ENCODE measurements around the gene DDA1. TPM values are rescaled to one million over a fixed set of nuclear protein-coding genes. Genes with fewer than 3 reads are reported as not detected.
A peak's percentile ranks its signal among the peaks of the same experiment; 100 is the strongest.

The DDA1 gene
- total and polyA plus RNA-seq, 10 of the 15 experiments (the other 5 are each of a cell fraction or from before 2014, with no cell fraction given), result 0.76 to 71.0 (median 39.4) TPM

DNA sequence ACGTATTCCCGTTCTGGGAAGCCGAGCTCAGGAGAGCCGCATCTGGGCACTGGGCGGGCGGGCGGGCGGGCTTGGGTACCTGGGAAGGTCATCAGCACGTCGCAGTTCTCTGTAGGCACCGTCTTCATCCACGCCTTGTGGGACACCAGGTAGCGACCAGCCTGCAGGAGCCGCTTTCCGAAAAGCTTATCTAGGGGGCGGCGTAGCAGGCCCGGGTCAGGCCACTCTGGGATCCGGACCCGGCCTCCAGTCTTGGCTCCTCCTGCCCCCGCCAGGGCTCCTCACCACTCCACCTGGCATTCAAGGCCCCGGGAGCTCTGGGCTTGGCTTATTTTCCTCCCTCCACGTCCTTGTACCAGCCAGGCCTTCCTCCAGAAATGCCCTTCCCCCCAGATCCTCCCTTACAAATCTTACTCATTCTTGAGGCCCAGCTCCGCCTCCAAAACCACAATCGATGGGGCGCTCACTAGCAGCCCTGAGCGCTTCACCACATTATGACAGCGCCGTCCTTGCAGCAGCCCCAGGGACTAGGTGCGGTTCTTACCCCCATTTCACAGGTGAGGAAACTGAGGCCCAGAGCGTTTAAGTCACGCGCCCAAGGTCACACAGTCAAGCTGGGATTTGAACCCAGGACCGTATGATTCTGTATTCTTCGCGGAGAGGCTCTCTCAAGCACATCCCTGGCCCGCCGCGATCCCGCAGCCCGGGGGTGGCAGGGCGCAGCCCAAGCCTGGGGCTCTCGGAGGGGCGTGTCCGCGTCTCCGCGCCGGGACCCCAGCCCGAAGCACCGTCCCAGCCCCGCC, 24.4 kb downstream of the DDA1 start (continued):
- TF ChIP-seq, protein P1, sequence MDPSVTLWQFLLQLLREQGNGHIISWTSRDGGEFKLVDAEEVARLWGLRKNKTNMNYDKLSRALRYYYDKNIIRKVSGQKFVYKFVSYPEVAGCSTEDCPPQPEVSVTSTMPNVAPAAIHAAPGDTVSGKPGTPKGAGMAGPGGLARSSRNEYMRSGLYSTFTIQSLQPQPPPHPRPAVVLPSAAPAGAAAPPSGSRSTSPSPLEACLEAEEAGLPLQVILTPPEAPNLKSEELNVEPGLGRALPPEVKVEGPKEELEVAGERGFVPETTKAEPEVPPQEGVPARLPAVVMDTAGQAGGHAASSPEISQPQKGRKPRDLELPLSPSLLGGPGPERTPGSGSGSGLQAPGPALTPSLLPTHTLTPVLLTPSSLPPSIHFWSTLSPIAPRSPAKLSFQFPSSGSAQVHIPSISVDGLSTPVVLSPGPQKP (IDR thresholded peaks at IDR 0.05; ENCODE audit: low read depth, low read length), result no peak
- TF ChIP-seq EED (IDR thresholded peaks at IDR 0.05; ENCODE audit: low read depth), result peak; percentile 40; the same call in 1 of the 2 replicates
- no peak for TF ChIP-seq SIN3A (IDR thresholded peaks at IDR 0.05; ENCODE audit: low read depth, low read length)
- TF ChIP-seq, protein P2, sequence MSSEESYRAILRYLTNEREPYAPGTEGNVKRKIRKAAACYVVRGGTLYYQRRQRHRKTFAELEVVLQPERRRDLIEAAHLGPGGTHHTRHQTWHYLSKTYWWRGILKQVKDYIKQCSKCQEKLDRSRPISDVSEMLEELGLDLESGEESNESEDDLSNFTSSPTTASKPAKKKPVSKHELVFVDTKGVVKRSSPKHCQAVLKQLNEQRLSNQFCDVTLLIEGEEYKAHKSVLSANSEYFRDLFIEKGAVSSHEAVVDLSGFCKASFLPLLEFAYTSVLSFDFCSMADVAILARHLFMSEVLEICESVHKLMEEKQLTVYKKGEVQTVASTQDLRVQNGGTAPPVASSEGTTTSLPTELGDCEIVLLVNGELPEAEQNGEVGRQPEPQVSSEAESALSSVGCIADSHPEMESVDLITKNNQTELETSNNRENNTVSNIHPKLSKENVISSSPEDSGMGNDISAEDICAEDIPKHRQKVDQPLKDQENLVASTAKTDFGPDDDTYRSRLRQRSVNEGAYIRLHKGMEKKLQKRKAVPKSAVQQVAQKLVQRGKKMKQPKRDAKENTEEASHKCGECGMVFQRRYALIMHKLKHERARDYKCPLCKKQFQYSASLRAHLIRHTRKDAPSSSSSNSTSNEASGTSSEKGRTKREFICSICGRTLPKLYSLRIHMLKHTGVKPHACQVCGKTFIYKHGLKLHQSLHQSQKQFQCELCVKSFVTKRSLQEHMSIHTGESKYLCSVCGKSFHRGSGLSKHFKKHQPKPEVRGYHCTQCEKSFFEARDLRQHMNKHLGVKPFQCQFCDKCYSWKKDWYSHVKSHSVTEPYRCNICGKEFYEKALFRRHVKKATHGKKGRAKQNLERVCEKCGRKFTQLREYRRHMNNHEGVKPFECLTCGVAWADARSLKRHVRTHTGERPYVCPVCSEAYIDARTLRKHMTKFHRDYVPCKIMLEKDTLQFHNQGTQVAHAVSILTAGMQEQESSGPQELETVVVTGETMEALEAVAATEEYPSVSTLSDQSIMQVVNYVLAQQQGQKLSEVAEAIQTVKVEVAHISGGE (CRISPR knock-in tag; IDR thresholded peaks at IDR 0.05), result no peak
- no peak for TF ChIP-seq PAX8 (IDR thresholded peaks at IDR 0.05)
- no peak for TF ChIP-seq ZZZ3 (IDR thresholded peaks at IDR 0.05; ENCODE audit: control insufficient read depth, insufficient read length, low read depth)
- TF ChIP-seq NFXL1 (IDR thresholded peaks at IDR 0.05; ENCODE audit: borderline replicate concordance), result no peak
- no peak for TF ChIP-seq HDAC6 (IDR thresholded peaks at IDR 0.05; ENCODE audit: unreplicated experiment)
- TF ChIP-seq IKZF2 (IDR thresholded peaks at IDR 0.05), result no peak
- TF ChIP-seq, protein P3, sequence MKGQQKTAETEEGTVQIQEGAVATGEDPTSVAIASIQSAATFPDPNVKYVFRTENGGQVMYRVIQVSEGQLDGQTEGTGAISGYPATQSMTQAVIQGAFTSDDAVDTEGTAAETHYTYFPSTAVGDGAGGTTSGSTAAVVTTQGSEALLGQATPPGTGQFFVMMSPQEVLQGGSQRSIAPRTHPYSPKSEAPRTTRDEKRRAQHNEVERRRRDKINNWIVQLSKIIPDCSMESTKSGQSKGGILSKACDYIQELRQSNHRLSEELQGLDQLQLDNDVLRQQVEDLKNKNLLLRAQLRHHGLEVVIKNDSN (IDR thresholded peaks at IDR 0.05; ENCODE audit: borderline replicate concordance, extremely low read length, insufficient read depth, low read depth, low read length), result no peak
- TF ChIP-seq HDGF (IDR thresholded peaks at IDR 0.05), result no peak
- TF ChIP-seq RFX5 (IDR thresholded peaks at IDR 0.05; ENCODE audit: low read depth, low read length), result no peak
- TF ChIP-seq POU2F2 (IDR thresholded peaks at IDR 0.05; ENCODE audit: borderline replicate concordance, low read depth, low read length), result no peak
- TF ChIP-seq KLF5 (IDR thresholded peaks at IDR 0.05; ENCODE audit: partially characterized antibody), result no peak
- TF ChIP-seq CHD4 (IDR thresholded peaks at IDR 0.05), result no peak
- TF ChIP-seq SREBF2 (IDR thresholded peaks at IDR 0.05; ENCODE audit: low read length), result no peak
- TF ChIP-seq, protein P4, sequence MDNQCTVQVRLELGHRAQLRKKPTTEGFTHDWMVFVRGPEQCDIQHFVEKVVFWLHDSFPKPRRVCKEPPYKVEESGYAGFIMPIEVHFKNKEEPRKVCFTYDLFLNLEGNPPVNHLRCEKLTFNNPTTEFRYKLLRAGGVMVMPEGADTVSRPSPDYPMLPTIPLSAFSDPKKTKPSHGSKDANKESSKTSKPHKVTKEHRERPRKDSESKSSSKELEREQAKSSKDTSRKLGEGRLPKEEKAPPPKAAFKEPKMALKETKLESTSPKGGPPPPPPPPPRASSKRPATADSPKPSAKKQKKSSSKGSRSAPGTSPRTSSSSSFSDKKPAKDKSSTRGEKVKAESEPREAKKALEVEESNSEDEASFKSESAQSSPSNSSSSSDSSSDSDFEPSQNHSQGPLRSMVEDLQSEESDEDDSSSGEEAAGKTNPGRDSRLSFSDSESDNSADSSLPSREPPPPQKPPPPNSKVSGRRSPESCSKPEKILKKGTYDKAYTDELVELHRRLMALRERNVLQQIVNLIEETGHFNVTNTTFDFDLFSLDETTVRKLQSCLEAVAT (IDR thresholded peaks at IDR 0.05), result no peak
- TF ChIP-seq DPF2 (IDR thresholded peaks at IDR 0.05), result no peak
- TF ChIP-seq EGR1 (IDR thresholded peaks at IDR 0.05; ENCODE audit: borderline replicate concordance in 1 of 2, low read depth in 2 of 2, low read length in 2 of 2), result no peak
- TF ChIP-seq SMARCA5 (IDR thresholded peaks at IDR 0.05), result 0 out of 2 replicates have a peak, but pooled peaks have one; percentile 60
- no peak for TF ChIP-seq ETV6 (conservative IDR thresholded peaks at IDR 0.05 in 1 of 2, IDR thresholded peaks at IDR 0.05 in 1 of 2; ENCODE audit: borderline replicate concordance in 1 of 2, low read depth in 1 of 2)
- TF ChIP-seq, protein P5, sequence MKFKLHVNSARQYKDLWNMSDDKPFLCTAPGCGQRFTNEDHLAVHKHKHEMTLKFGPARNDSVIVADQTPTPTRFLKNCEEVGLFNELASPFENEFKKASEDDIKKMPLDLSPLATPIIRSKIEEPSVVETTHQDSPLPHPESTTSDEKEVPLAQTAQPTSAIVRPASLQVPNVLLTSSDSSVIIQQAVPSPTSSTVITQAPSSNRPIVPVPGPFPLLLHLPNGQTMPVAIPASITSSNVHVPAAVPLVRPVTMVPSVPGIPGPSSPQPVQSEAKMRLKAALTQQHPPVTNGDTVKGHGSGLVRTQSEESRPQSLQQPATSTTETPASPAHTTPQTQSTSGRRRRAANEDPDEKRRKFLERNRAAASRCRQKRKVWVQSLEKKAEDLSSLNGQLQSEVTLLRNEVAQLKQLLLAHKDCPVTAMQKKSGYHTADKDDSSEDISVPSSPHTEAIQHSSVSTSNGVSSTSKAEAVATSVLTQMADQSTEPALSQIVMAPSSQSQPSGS (IDR thresholded peaks at IDR 0.05; ENCODE audit: low read length), result no peak
- 0 out of 2 replicates have a peak, but pooled peaks have one; percentile 29 for TF ChIP-seq TARDBP (IDR thresholded peaks at IDR 0.05; ENCODE audit: borderline replicate concordance)

All from GM12878 (cell line).